Superior temporal gyrus (tissue), 1 donor: ENCODE data around the gene SH2D3C.

ENCODE experiments used
- DNase-seq: peaks from one replicate; pipeline ENCODE4 v3.0.0-alpha.2; 2016; ENCODE audit errors: extremely low spot score

SH2D3C gene

GRCh38 chr9:127806871-127807270 lies 28.4 kb upstream of the SH2D3C start:
- DNase-seq: no peak

- DNase-seq: no peak
These were observed 27.2 kb upstream of the SH2D3C start for GRCh38 chr9:127805620-127806019.

GRCh38 chr9:127803507-127804352 lies 25.3 kb upstream of the SH2D3C start:
- DNase-seq: no peak

- DNase-seq: peak; percentile 73
These were observed 24.3 kb upstream of the SH2D3C start, which contains the start of gene FPGS for GRCh38 chr9:127802576-127803443. Gene FPGS (plus strand): TSS chr9:127802882. CDS start chr9:127802925, 43 bp downstream.

GRCh38 chr9:127801955-127802575 lies 23.6 kb upstream of the SH2D3C start:
- DNase-seq: peak; percentile 59

- no peak for DNase-seq
These were observed 18.4 kb upstream of the SH2D3C start for GRCh38 chr9:127796852-127797370.

GRCh38 chr9:127796225-127796813 lies 17.9 kb upstream of the SH2D3C start:
- no peak for DNase-seq

GRCh38 chr9:127794001-127794791 lies 15.7 kb upstream of the SH2D3C start:
- no peak for DNase-seq

GRCh38 chr9:127793093-127793708 lies 14.7 kb upstream of the SH2D3C start:
- DNase-seq: no peak

- DNase-seq: no peak
These were observed 14.1 kb upstream of the SH2D3C start for GRCh38 chr9:127792417-127793031.

- no peak for DNase-seq
These were observed 12.6 kb upstream of the SH2D3C start for GRCh38 chr9:127791085-127791484.

- DNase-seq: no peak
These were observed 11.8 kb upstream of the SH2D3C start for GRCh38 chr9:127790094-127790855.

GRCh38 chr9:127789179-127789578 lies 10.7 kb upstream of the SH2D3C start:
- DNase-seq: no peak

- DNase-seq: no peak
These were observed 10.0 kb upstream of the SH2D3C start for GRCh38 chr9:127788337-127789011.

- DNase-seq: no peak
These were observed 8.3 kb upstream of the SH2D3C start for GRCh38 chr9:127786773-127787104.

GRCh38 chr9:127785933-127786772 lies 7.7 kb upstream of the SH2D3C start, which contains the start of gene CDK9:
Gene CDK9 (plus strand): TSS chr9:127786034. CDS start chr9:127786149, 115 bp downstream.
- peak; percentile 83 for DNase-seq
